IMR-90 (cell line): Measurements from ENCODE around the gene FBXL14. TPM values are rescaled to one million over a fixed set of nuclear protein-coding genes. Genes with fewer than 3 reads are reported as not detected.

Experiments used
- ATAC-seq: fragments of 200-7000 bp; cut with Tn5 transposase; 2 replicates; pipeline ENCODE4 v1.9.1; 2020; ENCODE audit warnings: low read depth, mild to moderate bottlenecking, moderate library complexity
- BruUV-seq: library from RNA; stranded (reverse); fragments of 400-500 nt; replicated peaks from 2 replicates; lab custom pipeline; 2021; lab: Mats Ljungman, UMichigan
- CTCF ChIA-PET: fragments of 300-600 bp; formaldehyde crosslinking; extraction: SDS; loops from one replicate; lab custom pipeline; 2021; ENCODE audit warnings: antibody characterized with exemption; lab: Yijun Ruan, JAX
- POLR2A ChIA-PET: fragments of 300-600 bp; sonication (Branson Sonifier 250); formaldehyde crosslinking; loops from one replicate; lab custom pipeline; 2022; ENCODE audit warnings: antibody characterized with exemption; ENCODE audit not compliant: unreplicated experiment; lab: Charles Lee
- DNase-seq: peaks from one replicate; pipeline ENCODE4 v3.0.0; 2013
- H2AFZ ChIP-seq: replicated peaks from 2 replicates; pipeline ENCODE3; 2013; ENCODE audit warnings: low read length, mild to moderate bottlenecking; ENCODE audit not compliant: poor library complexity
- H2AK5ac ChIP-seq: 2 replicates; pipeline ENCODE4 v1.6.1; 2013; ENCODE audit warnings: low read depth, low read length, inconsistent platforms
- H2AK9ac ChIP-seq: replicated peaks from 2 replicates; pipeline ENCODE3; 2013; ENCODE audit warnings: mild to moderate bottlenecking, low read depth, low read length, moderate library complexity; ENCODE audit not compliant: poor library complexity
- H2BK120ac ChIP-seq: 2 replicates; pipeline ENCODE4 v1.6.1; 2013; ENCODE audit warnings: low read depth, low read length, inconsistent platforms
- H2BK15ac ChIP-seq: 3 replicates; pipeline ENCODE4 v1.6.1; 2013; ENCODE audit warnings: low read depth, low read length, inconsistent platforms
- H2BK20ac ChIP-seq: 2 replicates; pipeline ENCODE4 v1.6.1; 2013; ENCODE audit warnings: low read depth, mild to moderate bottlenecking, inconsistent platforms, low read length, moderate library complexity
- H2BK5ac ChIP-seq: 2 replicates; pipeline ENCODE4 v1.6.1; 2013; ENCODE audit warnings: mild to moderate bottlenecking, low read depth, low read length, inconsistent platforms; ENCODE audit not compliant: poor library complexity, severe bottlenecking
- H3K14ac ChIP-seq: replicated peaks from 2 replicates; pipeline ENCODE4 v1.6.1; 2013; ENCODE audit warnings: low read depth, low read length, inconsistent platforms
- H3K18ac ChIP-seq: 2 replicates; pipeline ENCODE4 v1.6.1; 2013; ENCODE audit warnings: low read depth, low read length, control low read depth
- H3K23ac ChIP-seq: 2 replicates; pipeline ENCODE4 v1.6.1; 2013; ENCODE audit warnings: low read depth, low read length, inconsistent platforms
- H3K27ac ChIP-seq: 2 replicates; pipeline ENCODE4 v1.5.1; 2013; ENCODE audit warnings: mild to moderate bottlenecking, control low read depth, low read length; ENCODE audit not compliant: insufficient read depth
- H3K27me3 ChIP-seq: 2 replicates; pipeline ENCODE4 v1.6.1; 2013; ENCODE audit warnings: low read length; ENCODE audit not compliant: control insufficient read depth, insufficient read depth
- H3K36me3 ChIP-seq: 2 replicates; pipeline ENCODE4 v1.6.1; 2013; ENCODE audit warnings: low read length, mixed read lengths; ENCODE audit not compliant: control insufficient read depth, insufficient read depth
- H3K4ac ChIP-seq: 2 replicates; pipeline ENCODE4 v1.6.1; 2013; ENCODE audit warnings: low read depth, low read length, inconsistent platforms
- H3K4me1 ChIP-seq: 2 replicates; pipeline ENCODE4 v1.6.1; 2013; ENCODE audit warnings: low read length, mixed read lengths; ENCODE audit not compliant: control insufficient read depth, insufficient read depth
- H3K4me2 ChIP-seq: 2 replicates; pipeline ENCODE4 v1.6.1; 2013; ENCODE audit warnings: low read depth, mild to moderate bottlenecking, control low read depth, low read length, moderate library complexity
- H3K4me3 ChIP-seq: 2 replicates; pipeline ENCODE4 v1.5.1; 2013; ENCODE audit warnings: low read depth, mild to moderate bottlenecking, control low read depth, low read length, moderate library complexity; ENCODE audit not compliant: insufficient read depth
- H3K56ac ChIP-seq: 2 replicates; pipeline ENCODE4 v1.6.1; 2013; ENCODE audit warnings: low read length, inconsistent platforms; ENCODE audit not compliant: insufficient read depth; ENCODE audit errors: extremely low read depth
- H3K79me1 ChIP-seq, 2 experiments: 2 replicates each; pipeline ENCODE4 v1.6.1; 2013; ENCODE audit warnings: low read length in 2 of 2, inconsistent platforms in 1 of 2, low read depth in 1 of 2
- H3K9ac ChIP-seq: 2 replicates; pipeline ENCODE4 v1.6.1; 2013; ENCODE audit warnings: low read depth, low read length, control low read depth
- H3K9me1 ChIP-seq: 2 replicates; pipeline ENCODE4 v1.6.1; 2013; ENCODE audit warnings: low read length, inconsistent platforms; ENCODE audit not compliant: insufficient read depth
- H3K9me3 ChIP-seq: 2 replicates; pipeline ENCODE4 v1.6.1; 2013; ENCODE audit warnings: low read length; ENCODE audit not compliant: control insufficient read depth, insufficient read depth
- H4K20me1 ChIP-seq: 2 replicates; pipeline ENCODE4 v1.6.1; 2013; ENCODE audit warnings: low read length, inconsistent platforms; ENCODE audit not compliant: insufficient read depth
- H4K5ac ChIP-seq: 2 replicates; pipeline ENCODE4 v1.6.1; 2013; ENCODE audit warnings: mild to moderate bottlenecking, low read depth, low read length, control low read depth
- H4K8ac ChIP-seq, 2 experiments: 2 replicates each; pipeline ENCODE4 v1.6.1; 2013; ENCODE audit warnings: low read depth in 2 of 2, low read length in 2 of 2, control low read depth in 1 of 2, inconsistent platforms in 1 of 2
- H4K91ac ChIP-seq: 2 replicates; pipeline ENCODE4 v1.6.1; 2013; ENCODE audit warnings: low read depth, low read length, inconsistent platforms; ENCODE audit not compliant: insufficient read depth
- CEBPB ChIP-seq: IDR thresholded peaks from 2 replicates; pipeline ENCODE4 v1.6.1; 2012; ENCODE audit warnings: low read depth, low read length, improper control_type of control experiment
- MAZ ChIP-seq: IDR thresholded peaks from 2 replicates; pipeline ENCODE4 v1.6.1; 2012; ENCODE audit warnings: low read depth, mild to moderate bottlenecking, low read length, improper control_type of control experiment, moderate library complexity, borderline replicate concordance
- NFE2L2 ChIP-seq: fragments of 150-350 bp; IDR thresholded peaks from 2 replicates; pipeline ENCODE4 v1.6.1; 2016; ENCODE audit warnings: low read depth, mild to moderate bottlenecking, low read length
- POLR2A ChIP-seq: IDR thresholded peaks from 2 replicates; pipeline ENCODE4 v1.6.1; 2012; ENCODE audit warnings: mild to moderate bottlenecking, low read depth, low read length
- RCOR1 ChIP-seq: IDR thresholded peaks from 2 replicates; pipeline ENCODE4 v1.6.1; 2012; ENCODE audit warnings: mild to moderate bottlenecking, low read length, improper control_type of control experiment; ENCODE audit not compliant: insufficient replicate concordance
- SMC3 ChIP-seq: fragments of 150-350 bp; IDR thresholded peaks from 2 replicates; pipeline ENCODE4 v1.6.1; 2016; ENCODE audit warnings: low read depth, mild to moderate bottlenecking, antibody characterized with exemption, low read length, moderate library complexity
- WGBS, 2 experiments: methylation state at CpG; one replicate each; pipeline versions ENCODE4 v1.1.5 to v1.1.7; 2013; ENCODE audit warnings: missing lambda C conversion rate in 2 of 2; ENCODE audit not compliant: insufficient read length in 1 of 2; ENCODE audit errors: extremely low coverage in 2 of 2; 5-methylcytosine and 5-hydroxymethylcytosine counted together
- dilution Hi-C: fragments of 300-500 bp; cut with HindIII; formaldehyde crosslinking; loops from one replicate; pipeline ENCODE4 v1.14.3; 2018; ENCODE audit warnings: low sequenced_read_pairs; ENCODE audit not compliant: unreplicated experiment
- in situ Hi-C: fragments of 300-500 bp; cut with MboI; formaldehyde crosslinking; loops from 3 replicates; pipeline ENCODE4 v1.14.3; 2019; ENCODE audit warnings: low sequenced_read_pairs, inconsistent platforms, mixed read lengths
- intact Hi-C: fragments of 100-400 bp; cut with micrococcal nuclease; formaldehyde crosslinking; loops from 2 replicates; pipeline ENCODE4 v1.10.0; 2022
- polyA plus RNA-seq, 3 experiments: library from polyadenylated mRNA; depleted of rRNA; stranded (reverse); fragments of >200 nt; gene quantifications; 2 replicates each; pipeline ENCODE4 v1.2.3, GENCODE V29; 2012; ENCODE audit warnings: low replicate concordance in 1 of 3
- total RNA-seq: library from RNA; depleted of rRNA; stranded (reverse); fragments of >200 nt; gene quantifications from 2 replicates; pipeline ENCODE4 v1.2.3, GENCODE V29; 2012
- TF ChIP-seq, protein P1 (sequence below): fragments of 150-350 bp; IDR thresholded peaks from 2 replicates; pipeline ENCODE4 v1.6.1; 2016; ENCODE audit warnings: low read depth, mild to moderate bottlenecking, low read length, moderate library complexity, borderline replicate concordance
- TF ChIP-seq, protein P2 (sequence below): fragments of 150-350 bp; IDR thresholded peaks from 2 replicates; pipeline ENCODE4 v1.6.1; 2017; ENCODE audit warnings: mild to moderate bottlenecking, antibody characterized with exemption, low read length, low read depth
- TF ChIP-seq, protein P3 (sequence below): conservative IDR thresholded peaks from 2 replicates; pipeline ENCODE4 v1.5.1; 2012; ENCODE audit warnings: mild to moderate bottlenecking, low read depth, low read length, improper control_type of control experiment

Gene FBXL14
- total and polyA plus RNA-seq, 2 of the 4 experiments (the other 2 are of a cell fraction): 4.7 to 7.3 TPM

DNA sequence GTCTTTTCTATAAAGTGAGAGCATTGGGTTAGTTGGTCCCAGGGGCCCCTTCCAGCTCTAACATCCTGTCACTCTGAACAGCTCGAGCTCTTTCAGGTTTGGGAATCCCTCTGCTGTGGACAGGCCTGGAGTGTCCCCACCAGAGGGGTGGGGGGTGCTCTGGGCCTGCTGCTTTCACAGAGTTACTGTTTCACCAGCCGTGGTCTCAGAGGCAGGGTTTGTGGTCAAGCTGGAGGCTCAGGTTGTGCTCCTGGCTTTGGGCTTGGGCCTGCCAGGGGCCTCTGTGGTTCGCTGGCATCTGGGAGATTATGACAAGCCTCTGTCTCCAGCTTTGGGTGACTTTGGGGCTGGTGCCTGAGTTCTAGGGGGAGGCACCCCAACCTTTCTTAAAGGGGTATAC lies 59.6 kb downstream of the FBXL14 start:
- H2BK15ac ChIP-seq: no peak overlapping the region
- no peak overlapping the region for H3K27ac ChIP-seq
- intact Hi-C loops: loop anchor here (5.0 kb wide), 1 partner anchor 43 kb away; no protein-coding TSS in a partner anchor
- H4K91ac ChIP-seq: no peak overlapping the region
- no peaks in the 10 kb centered on the region for H3K36me3 ChIP-seq
- H3K18ac ChIP-seq: no peak overlapping the region
- H4K20me1 ChIP-seq: peaks cover 83% of the 10 kb centered on the region
- POLR2A ChIA-PET: no interaction called here
- no CpG with 5 or more reads among the region's 3 CpGs for WGBS, 2 experiments
- no peak for ATAC-seq
- no peak overlapping the region for H2BK20ac ChIP-seq
- TF ChIP-seq, protein P1, sequence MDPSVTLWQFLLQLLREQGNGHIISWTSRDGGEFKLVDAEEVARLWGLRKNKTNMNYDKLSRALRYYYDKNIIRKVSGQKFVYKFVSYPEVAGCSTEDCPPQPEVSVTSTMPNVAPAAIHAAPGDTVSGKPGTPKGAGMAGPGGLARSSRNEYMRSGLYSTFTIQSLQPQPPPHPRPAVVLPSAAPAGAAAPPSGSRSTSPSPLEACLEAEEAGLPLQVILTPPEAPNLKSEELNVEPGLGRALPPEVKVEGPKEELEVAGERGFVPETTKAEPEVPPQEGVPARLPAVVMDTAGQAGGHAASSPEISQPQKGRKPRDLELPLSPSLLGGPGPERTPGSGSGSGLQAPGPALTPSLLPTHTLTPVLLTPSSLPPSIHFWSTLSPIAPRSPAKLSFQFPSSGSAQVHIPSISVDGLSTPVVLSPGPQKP: no peak
- TF ChIP-seq MAZ: no peak
- no peak for TF ChIP-seq POLR2A
- TF ChIP-seq RCOR1: no peak
- TF ChIP-seq CEBPB: no peak
- no peak for TF ChIP-seq SMC3
- TF ChIP-seq, protein P2, sequence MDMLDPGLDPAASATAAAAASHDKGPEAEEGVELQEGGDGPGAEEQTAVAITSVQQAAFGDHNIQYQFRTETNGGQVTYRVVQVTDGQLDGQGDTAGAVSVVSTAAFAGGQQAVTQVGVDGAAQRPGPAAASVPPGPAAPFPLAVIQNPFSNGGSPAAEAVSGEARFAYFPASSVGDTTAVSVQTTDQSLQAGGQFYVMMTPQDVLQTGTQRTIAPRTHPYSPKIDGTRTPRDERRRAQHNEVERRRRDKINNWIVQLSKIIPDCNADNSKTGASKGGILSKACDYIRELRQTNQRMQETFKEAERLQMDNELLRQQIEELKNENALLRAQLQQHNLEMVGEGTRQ: no peak
- TF ChIP-seq NFE2L2: no peak
- TF ChIP-seq, protein P3, sequence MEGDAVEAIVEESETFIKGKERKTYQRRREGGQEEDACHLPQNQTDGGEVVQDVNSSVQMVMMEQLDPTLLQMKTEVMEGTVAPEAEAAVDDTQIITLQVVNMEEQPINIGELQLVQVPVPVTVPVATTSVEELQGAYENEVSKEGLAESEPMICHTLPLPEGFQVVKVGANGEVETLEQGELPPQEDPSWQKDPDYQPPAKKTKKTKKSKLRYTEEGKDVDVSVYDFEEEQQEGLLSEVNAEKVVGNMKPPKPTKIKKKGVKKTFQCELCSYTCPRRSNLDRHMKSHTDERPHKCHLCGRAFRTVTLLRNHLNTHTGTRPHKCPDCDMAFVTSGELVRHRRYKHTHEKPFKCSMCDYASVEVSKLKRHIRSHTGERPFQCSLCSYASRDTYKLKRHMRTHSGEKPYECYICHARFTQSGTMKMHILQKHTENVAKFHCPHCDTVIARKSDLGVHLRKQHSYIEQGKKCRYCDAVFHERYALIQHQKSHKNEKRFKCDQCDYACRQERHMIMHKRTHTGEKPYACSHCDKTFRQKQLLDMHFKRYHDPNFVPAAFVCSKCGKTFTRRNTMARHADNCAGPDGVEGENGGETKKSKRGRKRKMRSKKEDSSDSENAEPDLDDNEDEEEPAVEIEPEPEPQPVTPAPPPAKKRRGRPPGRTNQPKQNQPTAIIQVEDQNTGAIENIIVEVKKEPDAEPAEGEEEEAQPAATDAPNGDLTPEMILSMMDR: no peak
- H3K23ac ChIP-seq: peak overlapping the region; percentile 68; the same call in 1 of the 2 replicates
- peaks cover 39% of the 10 kb centered on the region for H3K4me1 ChIP-seq
- peaks cover 13 to 83% of the 10 kb centered on the region in 2 experiments; a peak in 3 of 4 replicates for H3K79me1 ChIP-seq
- H3K4me2 ChIP-seq: no peak overlapping the region
- H4K5ac ChIP-seq: no peak overlapping the region
- H2BK5ac ChIP-seq: no peak overlapping the region
- no peak overlapping the region for H3K4me3 ChIP-seq
- H3K56ac ChIP-seq: no peak overlapping the region
- no peaks in the 10 kb centered on the region for H3K9me3 ChIP-seq
- dilution Hi-C loops: no loop called here
- H2AFZ ChIP-seq: no peak overlapping the region
- no peak overlapping the region for H2AK9ac ChIP-seq
- H3K9ac ChIP-seq: no peak overlapping the region
- no peaks in the 10 kb centered on the region for H3K27me3 ChIP-seq
- H4K8ac ChIP-seq: no peak overlapping the region
- no peak for DNase-seq
- H3K9me1 ChIP-seq: peaks cover 41% of the 10 kb centered on the region
- in situ Hi-C loops: no loop called here
- H3K4ac ChIP-seq: peak overlapping the region; percentile 52; the same call in 1 of the 2 replicates
- BruUV-seq: no TSS peak
- H2BK120ac ChIP-seq: no peak overlapping the region
- CTCF ChIA-PET: interaction anchor here (0.8 to 1.2 kb wide), 3 partner anchors 49 to 417 kb away, joined by 3 read pairs; no protein-coding TSS in a partner anchor
- H3K14ac ChIP-seq: no peak overlapping the region; the same call in 1 of the 2 replicates
- H2AK5ac ChIP-seq: 0 out of 2 replicates have a peak overlapping the region, but pooled peaks have one; percentile 28
